K562 (cell line): Measurements from ENCODE around the gene SIMC1. TPM values are rescaled to one million over a fixed set of nuclear protein-coding genes. Genes with fewer than 3 reads are reported as not detected.

Experiments used
- ATAC-seq: fragments of 200-7000 bp; cut with Tn5 transposase; 3 replicates; pipeline ENCODE4 v1.9.1; 2020; ENCODE audit warnings: moderate library complexity
- BruUV-seq: library from RNA; stranded (reverse); fragments of 400-500 nt; replicated peaks from 2 replicates; lab custom pipeline; 2021; lab: Mats Ljungman, UMichigan
- CTCF ChIA-PET: fragments of 300-600 bp; formaldehyde crosslinking; extraction: SDS; loops from one replicate; lab custom pipeline; 2021; ENCODE audit warnings: low intra/inter-chr PET ratio; lab: Yijun Ruan, JAX
- POLR2A ChIA-PET: fragments of 300-600, 350-650 bp; sonication (Branson Sonifier 250); formaldehyde crosslinking; extraction: SDS; loops from one replicate; lab custom pipeline; 2021; ENCODE audit warnings: antibody characterized with exemption, inconsistent platforms; lab: Yijun Ruan, JAX
- DNase-seq, 4 experiments: peaks; one replicate each; pipeline versions ENCODE4 v3.0.0 to v3.0.0-alpha.2; 2011 to 2018; ENCODE audit warnings: low spot score in 3 of 4, mixed read lengths in 3 of 4; ENCODE audit errors: extremely low read depth in 1 of 4
- FAIRE-seq: peaks from 2 replicates; lab custom pipeline; 2011; peaks lifted over from hg19 to GRCh38; lab: Jason Lieb, UNC
- H2AFZ ChIP-seq: 2 replicates; pipeline ENCODE4 v1.6.0; 2011; ENCODE audit warnings: low read depth, low read length, control low read depth, inconsistent platforms
- H3K27ac ChIP-seq: fragments of 200-600 bp; 3 replicates; pipeline ENCODE4 v1.8.0; 2011; ENCODE audit warnings: low read depth, mild to moderate bottlenecking, control low read depth, inconsistent platforms, low read length, moderate library complexity, mixed read lengths; ENCODE audit errors: extremely low read depth
- H3K27me3 ChIP-seq, 2 experiments: fragments of 300-600 bp in 1 of 2; 2 replicates in 1 of 2; 3 replicates in 1 of 2; pipeline versions ENCODE4 v1.6.0 to v1.8.0; 2011; ENCODE audit warnings: inconsistent platforms in 2 of 2, low read length in 2 of 2, mild to moderate bottlenecking in 1 of 2, mixed read lengths in 1 of 2, moderate library complexity in 1 of 2; ENCODE audit not compliant: control insufficient read depth in 2 of 2, insufficient read depth in 2 of 2
- H3K36me3 ChIP-seq: fragments of 300-600 bp; 3 replicates; pipeline ENCODE4 v1.8.0; 2011; ENCODE audit warnings: mild to moderate bottlenecking, low read length, inconsistent platforms; ENCODE audit not compliant: control insufficient read depth, insufficient read depth
- H3K4me1 ChIP-seq, 2 experiments: fragments of 200-600 bp in 1 of 2; replicated peaks in 1 of 2; 2 replicates in 1 of 2; 3 replicates in 1 of 2; pipeline versions ENCODE4 v1.5.1 to v1.8.0; 2011; ENCODE audit warnings: inconsistent platforms in 2 of 2, low read length in 2 of 2, mild to moderate bottlenecking in 1 of 2, mixed read lengths in 1 of 2, moderate library complexity in 1 of 2; ENCODE audit not compliant: control insufficient read depth in 2 of 2, insufficient read depth in 2 of 2
- H3K4me2 ChIP-seq: 2 replicates; pipeline ENCODE4 v1.6.1; 2011; ENCODE audit warnings: low read length, control low read depth, inconsistent platforms, mixed read lengths; ENCODE audit not compliant: insufficient read depth
- H3K4me3 ChIP-seq: fragments of 200-600 bp; sonication (generic), shearing (Covaris generic); 2 replicates; pipeline ENCODE4 v1.5.1; 2016; ENCODE audit warnings: control low read depth, inconsistent platforms
- H3K79me2 ChIP-seq: fragments of 200-600 bp; 3 replicates; pipeline ENCODE4 v1.8.0; 2011; ENCODE audit warnings: low read length, inconsistent platforms; ENCODE audit not compliant: control insufficient read depth, insufficient read depth
- H3K9ac ChIP-seq, 2 experiments: 2 replicates each; pipeline versions ENCODE4 v1.6.0 to v1.6.1; 2011; ENCODE audit warnings: low read depth in 2 of 2, low read length in 2 of 2, control low read depth in 1 of 2, inconsistent platforms in 1 of 2, mild to moderate bottlenecking in 1 of 2, mixed read lengths in 1 of 2; ENCODE audit not compliant: insufficient read depth in 1 of 2
- H3K9me1 ChIP-seq: one replicate; pipeline ENCODE4 v1.6.0; 2011; ENCODE audit warnings: inconsistent platforms, mild to moderate bottlenecking, low read length, moderate library complexity; ENCODE audit not compliant: control insufficient read depth, insufficient read depth
- H3K9me3 ChIP-seq: replicated peaks from 2 replicates; pipeline ENCODE4 v1.5.1; 2011; ENCODE audit warnings: low read depth, low read length, inconsistent platforms; ENCODE audit not compliant: control insufficient read depth, insufficient read depth
- H4K20me1 ChIP-seq: replicated peaks from 2 replicates; pipeline ENCODE4 v1.6.1; 2011; ENCODE audit warnings: low read length, inconsistent platforms, mixed read lengths; ENCODE audit not compliant: control insufficient read depth, insufficient read depth
- LEF1 ChIP-seq: fragments of 450-650 bp; IDR thresholded peaks from 2 replicates; pipeline ENCODE4 v1.6.1; 2016; ENCODE audit warnings: mild to moderate bottlenecking
- TFAP4 ChIP-seq: sonication (generic); formaldehyde crosslinking; IDR thresholded peaks from 2 replicates; pipeline ENCODE4 v1.8.0; 2022; ENCODE audit warnings: missing genetic modification reagents, mild to moderate bottlenecking, moderate library complexity, borderline replicate concordance
- ZNF780A ChIP-seq: fragments of 250-450 bp; sonication (Bioruptor Pico); IDR thresholded peaks from 2 replicates; pipeline ENCODE4 v1.5.0; 2021; ENCODE audit warnings: mild to moderate bottlenecking
- WGBS: fragments of 100-300 bp; shearing (Covaris generic); methylation state at CpG from one replicate; pipeline ENCODE4 v1.1.6; 2016; ENCODE audit warnings: low coverage, mixed read lengths; ENCODE audit not compliant: insufficient coverage; ENCODE audit errors: missing lambda C conversion rate; 5-methylcytosine and 5-hydroxymethylcytosine counted together
- in situ Hi-C: fragments of 300-500 bp; cut with MboI; formaldehyde crosslinking; loops from 4 replicates; pipeline ENCODE4 v1.15.0; 2018; ENCODE audit warnings: inconsistent platforms, mixed read lengths
- intact Hi-C: fragments of 100-400 bp; cut with micrococcal nuclease; formaldehyde crosslinking; loops from 2 replicates; pipeline ENCODE4 v1.14.2; 2022
- polyA plus RNA-seq, 8 experiments: library from polyadenylated mRNA; depleted of rRNA in 4 of 8; stranded (reverse) in 5 of 8; unstranded in 3 of 8; fragments of >200 nt; fragmentation: Nextera tagmentation in 2 of 8; fragmentation: Illumina TruSeq in 1 of 8; extraction: Ambion mirVana in 2 of 8; extraction: Trizol in 1 of 8; gene quantifications; 2 replicates each; pipeline versions ENCODE4 v1.2.1 to v1.2.3, GENCODE V29; 2011 to 2014; ENCODE audit warnings: inconsistent platforms in 1 of 8, missing spikeins in 1 of 8
- total RNA-seq, 7 experiments: library from RNA; depleted of rRNA in 6 of 7; stranded (reverse); fragments of >200 nt in 6 of 7; fragmentation: Illumina TruSeq in 2 of 7; extraction: Trizol in 2 of 7; gene quantifications; 2 replicates each; pipeline versions ENCODE4 v1.2.1 to v1.2.3, GENCODE V29; 2011 to 2021; ENCODE audit warnings: low replicate concordance in 1 of 7

SIMC1 gene
- total and polyA plus RNA-seq, 9 of the 15 experiments (the other 6 are each of a cell fraction or from before 2014, with no cell fraction given), result 7.2 to 36.3 (median 14.7) TPM

GRCh38 chr5:176353533-176353932 lies 115.3 kb downstream of the SIMC1 start:
- no TSS peak for BruUV-seq
- FAIRE-seq (no peak), DNase-seq (no peak), ATAC-seq (no peak)
- intact Hi-C loops, result no loop called here
- H3K9me3 ChIP-seq, result no peaks in the 10 kb centered on the region
- in situ Hi-C loops, result no loop called here
- CTCF ChIA-PET, result no interaction called here
- H3K27ac ChIP-seq, result no peak overlapping the region
- WGBS, result 98% methylated on average over 4 of the region's 4 CpGs
- peaks cover 39% of the 10 kb centered on the region for H3K79me2 ChIP-seq
- peaks cover 3% of the 10 kb centered on the region for H3K9me1 ChIP-seq
- TF ChIP-seq TFAP4 (CRISPR knock-in tag), result peak; percentile 19; the same call in 1 of the 2 replicates
- TF ChIP-seq ZNF780A, result no peak
- TF ChIP-seq LEF1, result no peak
- no peak overlapping the region for H3K4me2 ChIP-seq
- POLR2A ChIA-PET, result interaction anchor here (1.2 to 2.2 kb wide), 2 partner anchors 8 to 12 kb away, joined by 6 to 23 read pairs; partner anchors contain the start of gene KIAA1191
- H3K4me1 ChIP-seq, result no peaks in the 10 kb centered on the region
- no peaks in the 10 kb centered on the region for H3K27me3 ChIP-seq
- H3K36me3 ChIP-seq, result peaks cover 93% of the 10 kb centered on the region
- no peak overlapping the region for H3K4me3 ChIP-seq
- H3K9ac ChIP-seq, result no peak overlapping the region
- H2AFZ ChIP-seq, result no peak overlapping the region
- peaks cover 3% of the 10 kb centered on the region; the same call in 1 of the 2 replicates for H4K20me1 ChIP-seq
